ENCODE results near the gene PACS1.

Gene PACS1

DNA sequence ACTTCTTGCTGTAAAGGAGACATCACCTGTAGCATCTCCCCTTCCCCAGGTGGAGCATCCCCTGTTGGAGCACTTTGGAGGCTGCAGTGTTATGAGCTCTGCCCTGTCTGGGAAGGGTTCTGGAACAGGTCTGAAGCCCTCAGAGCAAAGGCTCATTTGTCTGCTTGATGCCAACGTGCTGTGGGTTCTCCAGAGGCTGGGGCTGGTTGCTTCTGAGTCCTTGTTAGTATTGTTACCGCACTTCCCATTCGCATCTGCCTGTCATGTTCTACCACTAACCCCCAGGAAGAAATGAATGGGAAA, 73.1 kb downstream of the PACS1 start:
- no peak for DNase-seq (ENCODE audit: low spot score)

DNA sequence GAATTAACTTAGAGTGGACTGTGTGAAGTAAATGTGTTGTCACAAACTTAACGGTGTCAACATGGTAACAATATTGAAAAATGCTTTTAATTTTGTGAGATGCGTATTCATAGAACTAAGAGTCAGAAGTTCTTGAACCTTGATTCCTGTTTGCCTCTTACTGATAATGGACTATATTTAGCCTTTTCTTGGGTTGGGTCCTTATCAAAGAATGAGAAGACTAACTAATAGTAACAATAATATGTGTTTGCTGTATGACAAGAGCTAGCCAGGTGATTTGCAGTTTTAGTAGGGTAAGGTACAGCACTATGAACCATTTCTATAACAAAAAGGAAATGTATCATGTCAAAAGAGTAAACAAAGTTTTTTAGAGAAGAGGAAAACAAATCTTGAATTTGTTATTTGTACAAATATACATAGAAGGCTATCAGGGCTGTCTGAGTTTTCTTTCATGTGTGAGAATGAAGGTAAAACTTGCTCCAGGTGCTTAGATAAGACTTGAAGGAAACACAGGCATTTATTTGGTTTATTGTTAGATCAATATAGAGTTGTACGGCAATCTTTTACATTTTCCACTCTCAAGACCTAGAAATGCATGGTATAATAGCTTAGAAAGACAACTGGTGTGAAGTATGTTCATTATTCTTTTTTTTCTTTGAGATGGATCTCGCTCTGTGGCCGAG, 74.1 kb downstream of the PACS1 start:
- no peak for DNase-seq (ENCODE audit: low spot score)

DNA sequence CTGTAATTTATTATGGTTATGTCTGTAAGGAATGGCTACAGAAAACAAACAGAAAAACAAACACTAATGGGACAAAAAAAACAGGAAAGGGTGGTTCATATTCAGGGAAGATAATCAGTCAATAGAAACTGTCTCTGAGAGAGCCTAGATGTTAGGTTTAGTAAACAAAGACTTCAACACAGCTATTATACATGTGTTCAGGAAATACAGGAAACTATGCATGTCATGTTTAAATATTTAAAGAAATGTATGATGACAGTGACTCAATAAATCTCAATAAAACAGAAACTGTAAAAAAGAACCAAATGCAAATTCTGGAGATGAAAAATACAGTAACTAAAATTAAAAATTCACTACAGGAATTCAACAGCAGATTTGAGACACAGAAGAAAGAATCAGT, 76.0 kb downstream of the PACS1 start:
- DNase-seq (ENCODE audit: low spot score) = no peak

DNA sequence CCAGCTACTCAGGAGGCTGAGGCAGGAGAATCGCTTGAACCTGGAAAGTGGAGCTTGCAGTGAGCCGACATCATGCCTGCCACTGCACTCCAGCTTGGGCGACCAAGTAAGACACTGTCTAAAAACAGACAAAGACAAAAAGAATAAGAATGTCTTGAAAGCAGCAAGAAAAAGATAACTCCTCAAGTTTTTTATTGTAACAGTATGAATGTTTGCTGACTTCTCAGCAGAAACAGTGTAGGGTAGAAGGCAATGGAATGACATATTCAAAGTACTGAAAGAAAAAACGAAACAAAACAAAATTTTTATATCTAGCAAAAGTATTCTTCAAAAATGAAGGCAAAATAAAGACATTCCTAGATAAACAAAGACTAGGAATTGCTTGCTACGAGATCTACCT, 76.9 kb downstream of the PACS1 start:
- DNase-seq (ENCODE audit: low spot score) = no peak

DNA sequence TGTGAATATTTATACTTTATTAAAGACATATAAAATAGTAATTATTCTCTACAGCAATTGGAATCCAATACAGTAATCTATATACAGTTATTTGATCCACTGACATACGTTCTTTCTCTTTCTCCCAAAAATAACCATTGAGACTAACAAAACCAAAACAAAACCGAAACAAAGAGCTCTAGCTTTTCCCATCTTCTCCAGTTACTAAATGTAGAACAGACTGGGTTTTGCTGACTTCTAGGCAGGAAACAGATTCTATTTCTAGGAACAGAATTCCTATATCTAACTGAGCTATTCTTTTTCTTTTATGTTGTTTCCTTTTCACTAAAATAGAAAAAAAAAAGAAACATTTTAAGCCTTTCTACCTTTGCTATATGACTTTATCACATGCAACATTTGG, 80.1 kb downstream of the PACS1 start:
- DNase-seq (ENCODE audit: low spot score) = no peak

DNA sequence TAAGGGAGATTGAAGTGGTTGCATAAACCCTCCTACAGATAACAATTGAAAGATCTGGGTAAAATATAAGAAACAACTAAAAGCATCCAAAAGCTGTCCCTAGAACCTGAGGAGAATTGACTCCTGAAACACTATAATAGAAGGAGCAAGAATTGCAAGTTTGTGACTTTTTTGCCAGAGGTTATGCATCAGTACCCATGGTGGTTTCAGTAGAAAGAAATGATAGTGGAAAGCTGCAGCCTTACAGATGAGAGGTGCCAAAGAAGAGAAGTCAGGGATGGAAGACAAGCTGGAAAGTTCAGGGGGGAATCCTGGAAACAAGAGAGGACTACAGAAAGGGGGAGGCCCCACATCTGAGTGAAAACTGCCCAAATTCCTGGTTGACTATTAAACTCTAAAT, 80.7 kb downstream of the PACS1 start:
- DNase-seq (ENCODE audit: low spot score) = no peak

DNA sequence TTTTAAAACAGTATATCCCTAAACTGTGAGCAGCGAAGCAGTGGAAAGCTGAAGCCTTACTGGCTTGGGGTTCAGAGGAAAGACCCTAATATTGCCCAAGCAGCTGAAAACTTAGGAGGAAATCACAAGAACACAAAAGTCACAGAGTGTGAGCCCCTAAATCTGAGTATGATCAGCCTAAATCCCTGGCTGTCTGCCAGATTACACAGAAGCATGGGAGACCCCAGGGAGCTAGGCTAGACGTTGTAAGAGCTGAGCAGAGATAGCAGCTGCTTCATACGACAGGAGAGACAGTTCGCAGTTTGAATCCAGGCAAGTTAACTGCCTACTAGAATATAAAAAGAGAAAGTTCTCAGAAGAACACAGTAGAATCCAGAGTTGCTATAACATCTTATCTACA, 81.2 kb downstream of the PACS1 start:
- DNase-seq (ENCODE audit: low spot score) = no peak

DNA sequence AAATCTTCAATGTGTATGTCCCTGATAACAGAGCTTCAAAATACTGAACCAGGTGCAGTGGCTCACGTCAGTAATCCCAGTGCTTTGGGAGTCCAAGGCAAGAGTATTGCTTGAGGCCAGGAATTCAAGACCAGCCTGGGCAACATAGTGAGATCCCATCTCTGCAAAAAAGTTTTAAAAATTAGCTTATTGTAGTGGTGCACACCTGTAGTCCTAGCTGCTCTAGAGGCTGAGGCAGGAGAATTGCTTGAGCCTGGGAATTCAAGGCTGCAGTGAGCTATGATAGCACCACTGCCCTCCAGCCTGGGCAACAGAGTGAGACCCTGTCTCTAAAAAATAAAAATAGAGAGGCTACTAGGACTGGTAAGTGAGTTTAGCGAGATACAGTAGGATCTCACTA, 84.0 kb downstream of the PACS1 start:
- DNase-seq (ENCODE audit: low spot score) = no peak

DNA sequence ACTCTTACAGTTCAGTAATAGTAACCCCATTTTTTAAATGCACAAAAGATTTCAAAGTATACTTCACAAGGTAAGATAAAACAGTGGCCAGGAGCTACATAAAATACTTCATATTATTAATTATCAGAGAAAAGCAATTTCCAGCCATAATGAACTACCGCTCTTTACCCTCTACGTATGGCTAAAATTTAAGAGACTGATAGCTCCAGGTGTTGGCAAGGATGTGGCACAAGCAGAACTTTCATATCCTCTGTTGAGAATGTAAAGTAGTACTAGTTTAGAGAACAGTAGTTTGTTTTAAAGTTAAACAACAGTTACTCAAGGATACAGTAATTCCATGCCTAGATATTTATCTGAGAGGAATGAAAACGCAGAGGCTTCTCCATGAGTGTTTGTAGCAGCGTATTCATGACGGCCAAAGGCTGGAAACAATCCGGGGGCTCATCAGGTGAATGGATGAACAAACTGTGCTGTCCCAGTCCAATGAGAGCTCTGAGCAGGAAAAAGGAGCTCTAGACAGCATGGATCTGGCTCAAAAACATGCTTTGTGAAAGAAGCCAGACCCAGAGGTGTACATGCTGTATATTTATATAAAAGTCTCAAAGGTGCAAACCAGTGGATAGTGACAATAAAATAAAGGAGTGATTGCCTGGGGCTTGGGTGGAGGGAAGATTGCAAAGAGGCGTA, 85.5 kb downstream of the PACS1 start:
- no peak for DNase-seq (ENCODE audit: low spot score)

DNA sequence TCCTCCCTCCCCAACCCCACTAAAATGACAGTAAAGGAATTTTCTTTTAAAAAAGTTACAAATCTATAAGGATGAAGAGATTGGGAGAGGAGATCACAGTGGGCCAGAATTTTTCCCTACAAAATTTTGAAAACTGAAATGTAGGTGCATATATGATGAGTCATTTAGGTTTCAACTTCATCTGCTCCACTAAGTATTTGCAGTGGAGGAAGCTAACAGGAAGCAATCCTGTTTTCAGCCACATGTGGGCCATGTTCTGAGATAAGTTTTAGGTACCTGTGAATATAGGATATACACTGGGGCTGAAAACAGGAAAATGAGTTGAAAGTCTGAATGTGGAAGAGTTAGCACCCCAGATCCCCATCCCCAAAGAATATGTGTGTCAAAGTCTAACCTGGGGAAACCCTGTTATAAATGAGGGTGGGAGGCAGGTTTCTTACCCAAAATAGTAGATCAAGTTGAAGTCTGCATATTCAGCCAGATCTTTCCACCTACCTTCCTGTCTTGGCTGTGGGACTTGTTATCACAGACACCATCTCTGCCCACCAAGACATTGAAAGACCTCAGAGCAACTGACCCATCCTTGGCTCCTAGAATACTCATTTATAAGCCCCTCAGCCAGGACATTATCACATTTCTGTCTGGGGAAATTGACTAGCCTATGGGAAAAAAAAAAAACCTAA, 87.3 kb downstream of the PACS1 start:
- DNase-seq (ENCODE audit: low spot score) = no peak

DNA sequence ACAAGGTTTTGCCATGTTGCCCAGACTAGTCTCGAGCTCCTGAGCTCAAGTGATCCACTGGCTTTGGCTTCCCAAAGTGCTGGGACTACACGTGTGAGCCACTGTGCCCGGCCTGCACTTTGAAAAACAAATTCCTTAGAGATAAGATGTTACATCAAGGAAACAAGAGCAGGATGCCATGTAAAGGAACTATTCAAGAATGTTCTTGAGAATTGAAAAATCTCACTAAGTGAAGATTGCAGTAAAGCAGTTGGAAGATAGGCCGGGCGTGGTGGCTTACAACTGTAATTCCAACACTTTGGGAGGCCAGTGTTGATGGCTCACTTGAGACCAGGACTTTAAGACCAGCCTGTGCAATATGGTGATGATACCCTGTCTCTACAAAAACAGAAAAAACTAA, 88.1 kb downstream of the PACS1 start:
- DNase-seq (ENCODE audit: low spot score) = no peak

DNA sequence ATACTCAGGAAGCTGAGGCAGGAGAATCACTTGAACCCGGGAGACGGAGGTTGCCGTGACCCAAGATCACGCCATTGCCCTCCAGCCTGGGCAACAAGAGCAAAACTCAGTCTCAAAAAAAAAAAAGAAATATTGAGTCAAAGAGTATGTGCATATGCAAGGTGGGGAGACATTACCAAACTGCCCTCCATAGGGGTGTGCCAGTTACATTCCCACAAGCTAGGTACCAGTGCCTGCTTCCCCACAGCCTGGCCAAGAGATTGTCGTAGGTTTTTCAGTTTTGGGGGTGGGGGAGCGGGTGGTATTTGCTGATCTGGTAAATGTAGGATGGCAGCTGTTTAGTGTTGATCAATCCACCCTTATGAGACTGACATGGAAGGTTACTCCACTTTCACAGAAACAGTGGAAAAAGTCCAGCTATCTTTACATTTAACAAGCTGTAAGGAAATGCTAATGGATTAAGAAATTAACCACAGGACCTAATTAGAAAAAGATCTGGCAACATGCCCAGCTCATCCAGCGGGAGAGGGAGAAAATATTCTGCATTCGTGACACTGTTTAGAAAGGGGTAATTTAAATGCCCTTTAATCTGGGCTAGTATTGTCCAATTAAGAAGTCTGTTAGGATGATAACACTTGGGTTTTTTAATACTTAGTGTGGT, 89.4 kb downstream of the PACS1 start:
- no peak for DNase-seq (ENCODE audit: low spot score)

DNA sequence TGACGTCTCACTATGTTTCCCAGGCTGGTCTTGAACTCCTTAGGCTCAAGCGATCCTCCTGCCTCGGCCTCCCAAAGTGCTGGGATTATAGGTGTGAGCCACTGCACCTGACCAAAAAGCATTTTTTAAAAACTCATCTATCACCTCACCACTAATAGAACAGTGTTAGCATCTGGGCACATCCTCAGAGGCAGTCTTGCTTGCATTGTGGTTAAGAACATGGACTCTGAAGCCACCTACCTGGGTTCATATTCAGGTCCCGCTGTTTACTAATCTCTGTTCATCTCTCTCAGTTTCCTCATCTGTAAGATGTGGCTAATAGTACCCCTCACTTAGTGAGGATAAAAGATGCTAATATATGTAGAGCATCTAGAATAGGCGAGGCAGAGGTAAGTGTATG, 90.6 kb downstream of the PACS1 start:
- no peak for DNase-seq (ENCODE audit: low spot score)

DNA sequence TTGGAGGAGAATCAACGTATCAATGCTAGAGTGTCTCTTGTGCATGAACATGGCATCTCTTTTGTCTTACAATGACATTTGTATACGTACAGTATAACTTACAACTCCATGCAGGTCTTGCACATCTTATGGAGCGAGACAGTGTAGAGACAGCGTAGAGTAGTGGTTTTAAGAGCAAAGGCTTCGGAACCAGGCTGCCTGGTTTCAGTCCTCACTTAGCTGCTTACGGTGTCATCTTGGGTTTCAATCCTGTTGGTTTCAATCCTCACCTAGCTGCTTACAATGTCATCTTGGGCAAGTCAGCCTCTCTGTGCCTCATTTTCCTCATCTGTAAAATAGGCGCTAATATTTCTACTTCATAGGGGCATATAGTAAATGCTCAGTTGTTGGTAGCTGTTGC, 98.2 kb downstream of the PACS1 start:
- DNase-seq (ENCODE audit: low spot score) = no peak

DNA sequence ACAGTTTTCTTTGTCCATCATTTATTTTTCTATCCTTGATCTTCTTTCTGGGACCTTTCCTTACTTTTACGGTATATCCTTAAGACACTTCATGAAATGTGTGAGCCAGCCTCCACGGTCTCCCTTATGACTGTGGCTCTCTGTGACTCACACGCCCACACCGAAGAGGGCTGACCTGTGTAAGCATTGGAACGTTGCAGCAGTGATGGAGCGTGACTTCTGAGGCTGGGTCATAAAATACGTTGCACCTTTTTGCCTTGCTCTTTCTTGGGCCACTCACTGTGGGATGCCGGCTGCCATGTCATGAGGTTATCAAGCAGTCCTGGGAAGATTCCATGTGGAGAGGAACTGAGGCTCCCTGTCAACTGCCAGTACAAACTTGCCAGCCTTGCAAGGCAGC, 102.1 kb downstream of the PACS1 start:
- no peak for DNase-seq (ENCODE audit: low spot score)

DNA sequence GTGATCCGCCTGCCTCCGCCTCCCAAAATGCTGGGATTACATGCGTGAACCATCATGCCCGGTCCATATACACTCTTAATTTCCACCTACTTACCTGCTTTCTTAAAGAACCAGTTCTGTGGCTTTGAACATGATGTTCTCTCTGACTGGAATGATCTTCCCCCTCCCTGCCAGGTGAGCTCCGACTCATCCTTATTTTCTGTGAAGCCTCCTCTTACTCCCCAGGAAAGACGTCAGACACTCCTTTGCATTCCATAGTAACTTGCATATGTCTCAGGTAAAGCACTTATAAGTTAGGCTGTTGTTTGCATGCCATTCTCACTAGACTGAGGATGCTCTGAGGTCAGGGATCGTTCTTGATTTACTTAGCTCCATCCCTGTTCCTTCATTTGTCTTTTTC, 106.6 kb downstream of the PACS1 start:
- DNase-seq (ENCODE audit: low spot score) = no peak

DNA sequence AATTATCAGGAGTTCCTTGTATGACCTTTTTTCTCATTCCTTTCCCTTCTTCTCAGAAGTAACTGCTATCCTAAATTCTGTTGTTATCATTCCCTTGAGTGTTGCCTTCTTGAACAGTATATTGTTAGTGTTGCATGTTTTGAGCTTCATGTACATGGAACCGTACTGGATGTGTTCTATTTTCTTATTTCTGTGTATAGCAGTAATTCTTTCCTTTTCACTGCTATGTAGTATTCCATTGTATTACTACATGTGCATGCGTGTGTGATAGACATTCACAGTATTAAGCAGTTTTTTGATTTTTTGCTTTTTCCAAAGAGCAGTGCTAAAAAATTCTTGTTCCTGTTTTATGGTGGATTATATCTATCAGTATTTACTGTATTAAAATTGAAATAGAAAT, 108.1 kb downstream of the PACS1 start:
- DNase-seq (ENCODE audit: low spot score) = no peak

DNA sequence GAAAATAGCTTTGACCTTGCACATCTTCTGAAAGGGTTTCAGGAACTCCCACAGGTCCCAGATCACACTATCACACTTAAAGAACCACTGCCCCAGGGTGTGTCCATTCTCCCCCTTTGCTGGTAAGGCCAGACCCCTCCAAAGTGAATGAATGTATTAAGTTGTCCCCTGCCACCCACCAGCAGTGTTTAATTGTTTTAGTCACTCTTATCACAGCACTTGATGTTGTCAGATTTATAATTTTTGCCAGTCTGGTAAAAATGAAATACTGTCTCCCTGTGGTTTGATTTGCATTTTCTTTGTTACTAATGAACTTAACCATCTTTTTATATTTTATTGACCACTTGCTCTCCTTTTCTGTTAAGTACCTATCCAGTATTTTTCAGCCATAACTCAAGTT, 108.8 kb downstream of the PACS1 start:
- no peak for DNase-seq (ENCODE audit: low spot score)

DNA sequence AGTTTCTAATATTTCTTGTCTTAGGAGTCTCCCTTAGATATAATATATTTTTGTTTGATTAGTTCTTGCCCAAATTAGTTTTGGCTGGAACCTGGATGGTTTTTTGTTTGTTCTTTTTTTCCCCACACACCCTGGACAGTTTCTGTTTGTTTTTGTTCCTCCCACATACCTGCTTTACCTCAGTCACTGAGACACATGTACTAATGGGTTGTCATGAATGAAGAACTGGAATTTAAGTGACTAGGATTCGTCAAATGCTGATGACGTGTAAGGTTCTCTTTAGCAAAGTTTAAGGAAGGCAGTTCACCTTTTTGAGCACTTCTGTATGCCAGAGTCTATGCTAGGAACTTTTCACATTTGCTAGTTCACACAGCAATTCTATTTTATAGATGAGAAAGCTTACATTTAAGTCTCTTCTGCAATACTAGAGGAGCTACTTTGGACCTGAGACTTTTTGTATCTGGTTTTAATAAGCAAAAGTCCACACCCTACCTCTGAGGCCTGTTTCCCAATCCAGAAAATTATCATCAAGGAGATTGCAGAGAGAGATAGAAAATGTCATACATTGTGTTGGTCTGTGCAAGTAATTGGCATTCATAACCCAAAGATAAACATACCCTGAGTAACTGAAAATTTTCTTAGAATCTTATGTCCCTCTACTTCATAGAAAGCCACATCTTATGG, 111.7 kb downstream of the PACS1 start:
- DNase-seq (ENCODE audit: low spot score) = no peak

DNA sequence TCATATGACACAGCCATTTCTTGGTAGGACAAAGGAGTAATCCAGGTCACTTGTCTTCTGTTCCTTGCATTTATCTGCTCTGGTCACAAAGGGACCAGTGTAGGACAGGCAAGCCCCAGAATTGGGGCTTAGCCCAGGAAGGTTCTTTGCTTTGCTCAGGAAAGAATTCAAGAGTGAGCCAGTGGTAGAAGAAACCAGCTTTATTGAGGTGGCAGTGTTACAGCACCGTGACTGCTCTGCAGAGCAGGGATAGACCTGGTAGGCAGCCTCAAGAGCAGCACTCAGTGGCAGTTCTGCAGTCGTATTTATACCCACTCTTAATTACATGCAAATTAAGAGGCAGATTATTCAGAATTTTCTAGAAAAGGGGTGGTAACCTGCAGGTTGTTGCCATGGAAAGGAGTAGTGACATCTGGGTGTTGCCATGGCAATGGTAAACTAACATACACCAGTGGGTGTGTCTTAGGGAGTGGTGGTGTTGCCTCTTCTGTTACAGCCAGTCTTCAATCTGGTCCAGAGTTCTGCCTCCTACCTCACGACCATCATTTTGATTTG, 113.5 kb downstream of the PACS1 start:
- no peak for DNase-seq (ENCODE audit: low spot score)

DNA sequence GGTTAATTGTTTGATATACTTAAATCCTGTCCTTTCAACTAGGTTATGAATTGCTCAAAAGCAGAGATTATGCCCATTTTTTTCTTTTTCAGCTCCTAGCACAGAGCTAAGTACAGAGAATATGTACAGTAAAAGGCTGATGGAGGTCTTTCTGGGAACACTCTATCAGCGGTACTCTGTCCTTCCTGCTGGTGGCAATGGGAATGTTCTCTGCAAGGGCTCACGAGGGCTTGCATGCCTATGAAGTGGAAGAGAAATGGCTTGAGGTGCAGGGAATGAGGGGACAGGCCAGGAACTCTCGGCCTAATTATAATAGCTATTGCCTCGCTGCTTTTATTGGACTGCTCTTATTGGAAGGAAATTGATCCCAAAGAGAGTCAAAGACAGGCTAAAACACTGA, 114.7 kb downstream of the PACS1 start:
- no peak for DNase-seq (ENCODE audit: low spot score)

DNA sequence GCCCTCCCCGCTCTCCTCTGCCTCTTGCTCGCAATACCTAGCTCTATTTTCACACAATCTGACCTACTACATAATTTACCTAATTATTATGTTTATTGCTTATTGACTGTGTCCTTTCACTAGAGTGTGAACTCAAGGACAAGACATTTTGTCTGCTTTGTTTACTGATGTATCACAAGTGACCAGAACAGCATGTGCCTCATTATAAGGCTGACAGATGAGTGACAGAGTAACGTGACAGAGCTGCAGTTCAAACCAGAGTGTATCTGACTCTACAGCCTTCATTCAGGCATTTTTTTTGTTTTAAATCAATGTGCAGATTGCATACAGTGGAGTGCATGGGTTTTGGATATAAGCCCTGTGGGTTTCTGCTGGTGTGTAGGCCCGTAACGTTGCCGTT, 116.4 kb downstream of the PACS1 start:
- DNase-seq (ENCODE audit: low spot score) = no peak

Measured in iPS-NIHi11 (cell line).